Fibroblast of skin of back (primary cell): ENCODE measurements around the gene OTOA.
A peak's percentile ranks its signal among the peaks of the same experiment; 100 is the strongest.
"Not testable (repeated sequence)": the region's sequence is repeated elsewhere in the genome, so short reads cannot be mapped to it uniquely, and the experiment has no call there.

Experiments
- DNase-seq: peaks from one replicate; pipeline ENCODE4 v3.0.0-alpha.2; 2013

OTOA gene

DNA sequence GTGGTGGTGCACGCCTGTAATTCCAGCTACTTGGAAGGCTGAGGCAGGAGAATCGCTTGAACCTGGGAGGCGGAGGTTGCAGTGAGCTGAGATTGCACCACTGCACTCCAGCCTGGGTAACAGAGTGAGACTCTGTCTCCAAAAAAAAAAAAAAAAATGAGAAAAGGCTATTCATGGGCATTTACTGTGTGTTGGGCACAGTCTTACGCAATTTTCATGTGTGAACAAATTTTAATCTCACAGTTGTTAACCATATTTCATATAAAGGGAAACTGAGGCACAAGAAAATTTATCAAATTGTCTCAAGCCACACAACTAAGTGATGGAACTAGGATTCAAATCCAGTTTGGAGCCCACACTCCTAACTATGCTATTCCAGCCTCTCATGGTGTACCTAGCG lies 16.9 kb downstream of the OTOA start:
- DNase-seq = not testable (repeated sequence)

DNA sequence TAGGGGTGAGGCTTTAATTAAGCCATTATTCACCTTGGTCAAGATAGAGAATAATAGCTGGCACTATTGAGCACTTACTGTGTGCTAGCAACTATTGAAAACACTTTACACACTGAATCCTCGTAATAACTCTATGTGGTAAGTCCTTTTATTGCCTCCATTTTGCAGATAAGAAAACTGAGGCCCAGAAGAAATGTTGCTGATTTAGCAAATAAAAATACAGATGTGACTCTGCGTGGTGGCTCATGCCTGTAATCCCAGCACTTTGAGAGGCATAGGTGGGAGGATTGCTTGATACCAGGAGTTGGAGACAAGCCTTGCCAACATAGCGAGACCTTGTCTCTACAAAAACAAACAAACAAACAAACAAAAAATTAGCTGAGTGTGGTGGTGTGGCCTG lies 19.4 kb downstream of the OTOA start:
- no peak for DNase-seq

DNA sequence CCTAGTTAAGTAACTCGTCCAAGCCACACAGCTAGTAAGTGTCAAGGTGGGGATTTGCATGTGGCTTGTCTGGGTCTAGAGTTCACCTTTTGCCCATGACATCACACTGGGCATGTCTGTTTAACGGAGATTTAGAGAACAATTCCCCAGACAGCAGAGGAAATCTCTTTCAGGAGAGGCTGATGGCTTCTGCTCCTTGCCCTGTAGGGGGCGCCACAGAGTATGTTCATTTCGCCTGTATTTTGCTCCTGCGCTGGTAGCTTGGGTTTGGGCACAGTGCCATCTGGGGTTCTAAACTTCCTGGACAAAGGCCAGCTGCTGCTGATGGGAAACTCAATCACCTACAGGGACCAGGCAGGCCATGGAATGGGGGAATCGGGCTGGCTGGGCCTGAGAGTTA lies 20.4 kb downstream of the OTOA start:
- no peak for DNase-seq

DNA sequence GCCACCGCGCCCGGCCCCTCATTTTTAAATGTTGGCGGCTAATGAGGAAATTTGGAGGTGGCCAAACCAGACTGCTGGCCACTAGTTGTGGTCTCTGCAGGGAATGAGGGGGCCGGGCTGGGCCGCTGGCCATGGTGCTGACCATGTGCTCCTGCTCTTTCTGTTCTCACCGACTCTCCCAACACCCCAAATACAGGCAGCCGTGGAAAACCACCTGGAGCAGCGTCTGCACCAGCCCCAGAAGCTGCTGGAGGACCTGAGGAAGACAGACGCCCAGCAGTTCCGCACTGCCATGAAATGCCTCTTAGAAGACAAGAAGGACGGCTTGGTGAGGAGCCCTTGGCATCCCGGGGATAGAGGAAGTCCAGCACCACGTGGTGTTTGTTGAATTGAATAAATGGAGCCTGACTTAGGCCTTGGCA lies 21.3 kb downstream of the OTOA start:
- DNase-seq = no peak

DNA sequence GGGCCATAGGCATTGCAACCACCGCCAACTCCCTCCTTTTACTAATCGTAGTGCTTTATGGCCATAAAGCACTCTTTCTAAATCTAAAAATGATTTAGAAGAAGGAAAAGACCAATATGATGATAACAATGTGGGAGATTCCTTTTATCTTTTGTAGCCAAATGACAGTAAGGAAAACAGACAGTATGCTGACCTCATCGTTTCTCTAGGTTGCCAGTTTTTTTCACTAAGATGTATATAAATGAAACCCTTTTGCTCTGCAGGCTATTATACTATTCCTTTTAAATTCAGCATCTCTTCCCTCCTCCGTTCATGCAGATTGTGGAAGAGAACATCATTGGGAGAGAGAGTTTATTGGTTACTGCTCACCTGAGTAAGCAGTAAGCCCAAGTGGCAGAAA lies 25.3 kb downstream of the OTOA start:
- no peak for DNase-seq

DNA sequence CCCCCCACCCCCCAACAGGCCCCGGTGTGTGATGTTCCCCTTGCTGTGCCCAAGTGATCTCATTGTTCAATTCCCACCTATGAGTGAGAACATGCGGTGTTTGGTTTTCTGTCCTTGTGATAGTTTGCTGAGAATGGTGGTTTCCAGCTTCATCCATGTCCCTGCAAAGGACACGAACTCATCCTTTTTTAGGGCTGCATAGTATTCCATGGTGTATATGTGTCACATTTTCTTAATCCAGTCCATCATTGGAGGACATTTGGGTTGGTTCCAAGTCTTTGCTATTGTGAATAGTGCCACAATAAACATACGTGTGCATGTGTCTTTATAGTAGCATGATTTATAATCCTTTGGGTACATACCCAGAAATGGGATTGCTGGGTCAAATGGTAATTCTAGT lies 27.2 kb downstream of the OTOA start:
- DNase-seq = not testable (repeated sequence)

DNA sequence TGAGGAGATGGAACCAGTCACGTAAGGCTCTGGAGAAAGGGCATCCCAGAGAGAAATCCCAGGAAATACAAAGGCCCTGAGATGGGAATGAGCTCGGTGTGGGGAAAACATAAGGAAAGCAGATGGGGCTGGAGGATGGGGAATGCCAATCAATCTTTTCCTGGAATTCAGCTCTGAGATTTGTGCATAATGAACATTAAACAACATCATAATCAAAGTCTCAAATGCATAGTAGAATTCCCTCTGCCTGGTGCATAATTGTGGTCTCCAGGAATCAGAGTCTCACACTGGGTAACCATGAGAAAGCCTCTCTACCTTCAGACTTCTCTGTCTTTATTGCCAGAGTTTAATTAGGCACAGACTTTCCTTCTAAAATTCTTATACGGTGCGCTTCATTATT lies 30.8 kb downstream of the OTOA start:
- no peak for DNase-seq

DNA sequence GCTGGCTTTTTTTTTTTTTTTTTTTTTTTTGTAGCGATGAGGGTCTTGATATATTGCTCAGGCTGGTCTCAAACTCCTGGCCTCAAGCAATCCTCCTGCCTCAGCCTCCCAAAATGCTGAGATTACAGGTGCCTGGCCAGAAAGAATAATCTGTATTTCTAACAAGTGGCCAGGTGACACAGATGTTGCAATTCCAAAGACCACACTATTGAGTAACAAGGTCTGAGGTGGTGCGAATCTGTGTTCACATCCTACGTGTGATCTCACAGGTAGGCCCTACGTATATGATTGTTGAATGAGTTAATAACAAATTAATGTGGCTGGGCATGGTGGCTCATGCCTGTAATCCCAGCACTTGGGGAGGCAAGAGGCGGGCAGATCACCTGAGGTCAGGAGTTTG lies 33.3 kb downstream of the OTOA start:
- no peak for DNase-seq

DNA sequence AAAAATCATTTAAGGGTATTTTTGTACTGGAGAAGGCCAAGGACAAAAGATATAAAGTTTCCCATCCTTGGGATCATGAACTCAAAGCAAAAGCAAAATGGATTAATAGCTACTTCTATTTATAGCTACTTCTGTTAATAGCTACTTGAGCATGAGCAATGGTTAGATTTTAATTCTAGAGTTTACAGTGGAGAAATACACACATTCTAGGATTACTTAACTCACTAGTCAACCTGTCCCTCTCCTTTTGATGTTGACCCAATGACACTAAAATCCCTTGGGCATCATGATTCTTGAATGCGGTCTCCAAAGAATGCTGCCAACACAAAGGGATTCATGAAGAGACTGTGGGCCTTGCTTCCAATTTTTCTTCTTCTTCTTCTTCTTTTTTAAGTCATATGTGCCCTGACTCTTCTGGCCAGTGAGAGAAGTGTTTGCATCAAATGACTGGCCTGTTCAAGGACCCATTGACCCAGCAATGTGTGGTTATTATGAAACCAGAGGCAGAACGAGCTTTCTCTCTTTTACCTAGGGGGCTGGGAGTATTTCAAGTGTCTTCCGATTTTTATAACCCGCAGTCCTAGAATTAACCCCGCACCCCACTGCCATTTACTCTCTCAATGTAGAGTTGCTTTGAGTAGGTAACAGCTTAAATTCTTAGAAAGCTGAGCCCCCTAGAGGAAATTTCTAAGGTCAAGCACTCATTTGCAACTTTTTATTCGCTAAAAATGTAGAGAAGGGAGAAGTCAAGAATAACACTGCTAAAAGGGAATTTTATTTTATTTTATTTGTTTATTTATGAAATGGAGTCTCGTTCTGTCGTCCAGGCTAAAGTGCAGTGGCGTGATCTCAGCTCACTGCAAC lies 34.6 kb downstream of the OTOA start:
- DNase-seq = no peak

DNA sequence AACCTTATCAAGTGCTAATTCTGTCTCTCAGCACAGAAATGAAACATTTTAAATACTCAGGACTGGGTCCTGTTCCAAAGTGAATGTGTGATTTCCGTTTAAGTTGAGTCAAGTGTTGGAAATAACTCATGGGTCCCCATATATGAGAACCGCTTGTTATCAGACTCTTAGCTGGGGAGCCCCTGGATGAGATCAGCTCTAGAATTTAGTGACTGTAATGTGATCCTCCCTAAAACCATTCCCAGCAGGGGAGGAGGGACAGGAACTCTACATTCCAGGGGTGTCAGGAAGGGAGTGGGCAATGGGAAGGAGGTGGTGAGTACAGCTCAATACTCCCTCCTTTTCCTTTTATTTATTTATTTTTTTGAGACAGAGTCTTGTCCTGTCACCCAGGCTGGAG lies 37.5 kb downstream of the OTOA start:
- DNase-seq = no peak

DNA sequence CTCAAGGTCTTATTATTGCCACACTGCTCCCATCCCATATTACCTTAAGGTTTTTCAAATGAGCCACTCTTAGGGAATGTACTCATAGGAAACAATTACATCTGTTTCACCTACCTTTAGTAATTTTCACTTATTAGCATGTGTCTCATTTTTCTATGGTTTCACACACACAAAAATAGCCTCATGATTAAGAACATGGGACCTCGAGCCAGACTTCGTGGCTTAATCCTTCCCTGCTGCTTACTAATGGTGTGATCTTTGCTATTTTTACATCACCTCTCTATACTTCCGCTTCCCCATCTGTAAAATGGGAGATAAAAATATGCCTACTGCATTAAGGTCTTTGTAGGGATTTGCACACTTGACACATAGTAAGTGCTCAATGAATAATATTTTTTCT lies 38.5 kb downstream of the OTOA start:
- no peak for DNase-seq

DNA sequence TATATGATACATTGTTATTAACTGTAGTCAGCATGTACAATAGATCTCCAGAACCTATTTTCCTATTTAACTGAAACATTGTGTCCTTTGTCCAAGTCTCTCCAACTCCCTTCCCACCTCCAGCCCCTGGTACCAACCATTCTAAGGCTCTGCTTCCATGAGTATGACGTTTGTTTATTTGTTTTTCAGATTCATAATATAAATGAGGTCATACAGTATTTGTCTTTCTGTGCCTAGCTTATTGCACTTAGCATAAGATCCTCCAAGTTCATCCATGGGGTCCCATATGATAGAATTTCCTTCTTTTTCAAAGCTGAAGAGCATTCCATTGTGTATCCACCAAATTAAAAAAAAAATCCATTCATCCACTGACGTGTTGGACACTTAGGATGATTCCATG lies 39.4 kb downstream of the OTOA start:
- no peak for DNase-seq

DNA sequence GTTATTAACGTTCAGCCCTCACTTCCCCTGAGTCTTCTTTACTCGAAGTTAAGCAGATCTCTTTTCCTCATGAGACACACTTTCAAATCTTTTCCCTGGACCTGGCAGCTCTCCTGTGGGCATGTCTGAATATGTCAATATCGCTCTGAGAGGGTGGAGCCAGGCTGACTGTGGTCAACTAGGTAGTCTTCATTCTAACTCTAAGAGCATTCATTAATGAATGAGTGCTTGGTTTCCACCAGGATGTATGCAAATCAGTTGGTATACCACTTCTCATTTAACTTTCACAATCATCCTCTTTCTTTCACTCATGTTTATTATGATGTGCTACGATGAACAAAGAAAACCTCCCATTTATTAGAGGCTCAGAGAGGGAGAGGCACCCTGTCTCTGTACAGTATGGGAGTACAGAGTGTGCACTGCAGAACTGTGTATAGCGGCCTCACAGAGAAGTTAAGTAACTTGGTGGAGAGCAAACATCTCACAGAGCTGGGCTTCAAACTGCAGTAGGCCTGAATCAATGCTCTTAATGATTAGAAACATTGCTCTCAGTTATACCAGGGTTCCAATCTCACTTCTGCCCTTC lies 39.9 kb downstream of the OTOA start:
- DNase-seq = no peak

DNA sequence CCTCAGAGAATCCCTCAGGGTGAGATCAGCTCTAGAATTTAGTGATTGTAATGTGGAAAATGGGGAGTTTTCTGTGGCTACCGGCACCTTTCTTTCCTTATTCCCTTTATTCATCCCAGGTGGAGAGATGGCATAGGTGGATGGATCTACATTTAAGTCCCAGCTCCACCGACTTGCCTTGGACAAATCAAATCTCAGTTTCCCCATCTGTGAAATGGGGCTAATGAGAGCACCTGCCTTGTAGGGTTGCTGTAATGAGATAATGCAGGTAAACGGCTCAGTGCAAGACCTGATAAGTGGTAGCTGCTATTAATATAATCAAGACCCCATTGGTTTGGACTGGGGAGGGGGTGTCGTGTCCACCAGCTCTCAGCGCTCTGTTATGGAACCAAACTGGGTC lies 40.5 kb downstream of the OTOA start:
- DNase-seq = no peak

DNA sequence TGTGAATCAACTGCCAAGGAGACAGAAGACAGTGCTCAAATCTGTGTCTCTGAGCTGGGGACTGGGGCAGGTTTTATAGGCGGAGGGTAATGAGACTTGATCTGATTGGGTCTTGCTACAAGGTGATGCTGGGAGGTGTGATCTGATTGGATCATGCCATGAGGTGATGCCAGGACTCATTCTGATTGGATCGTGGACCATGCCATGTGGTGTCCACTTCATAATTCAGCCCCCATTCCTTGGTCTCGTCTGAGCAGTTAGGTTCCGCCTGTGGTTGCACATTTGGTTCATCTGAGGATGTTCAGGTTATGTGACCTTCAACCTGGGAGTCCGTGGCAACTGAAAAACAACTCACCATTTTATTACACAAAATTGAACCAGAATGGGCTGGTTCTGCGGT lies 41.0 kb downstream of the OTOA start:
- DNase-seq = no peak

DNA sequence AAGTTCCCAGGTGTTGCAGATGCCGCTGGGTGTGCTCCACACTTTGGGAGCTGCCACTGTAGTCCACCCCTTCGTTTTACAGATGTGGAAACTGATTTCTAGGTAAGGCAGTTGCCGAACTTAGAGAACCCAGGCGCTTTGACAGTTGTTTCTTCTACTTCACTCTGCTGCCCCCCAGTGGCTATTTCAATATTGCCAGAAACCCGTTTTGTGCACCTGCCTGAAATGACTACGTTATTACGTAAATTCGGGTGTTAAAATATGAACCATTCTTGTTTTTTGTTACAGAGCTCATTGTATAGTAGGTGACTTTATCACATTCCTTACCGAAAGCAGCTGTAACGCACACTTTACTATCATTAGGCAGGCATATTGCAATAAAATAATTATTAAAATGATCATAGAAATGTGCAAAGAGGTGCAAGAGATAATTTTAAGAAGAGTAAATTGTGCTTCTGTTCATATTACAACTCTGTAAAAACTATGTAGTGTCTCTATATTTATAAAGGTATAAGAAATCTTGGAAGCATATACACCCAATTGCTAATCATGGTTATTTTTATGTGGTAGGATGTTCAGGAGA lies 44.9 kb downstream of the OTOA start:
- DNase-seq = peak; percentile 61

DNA sequence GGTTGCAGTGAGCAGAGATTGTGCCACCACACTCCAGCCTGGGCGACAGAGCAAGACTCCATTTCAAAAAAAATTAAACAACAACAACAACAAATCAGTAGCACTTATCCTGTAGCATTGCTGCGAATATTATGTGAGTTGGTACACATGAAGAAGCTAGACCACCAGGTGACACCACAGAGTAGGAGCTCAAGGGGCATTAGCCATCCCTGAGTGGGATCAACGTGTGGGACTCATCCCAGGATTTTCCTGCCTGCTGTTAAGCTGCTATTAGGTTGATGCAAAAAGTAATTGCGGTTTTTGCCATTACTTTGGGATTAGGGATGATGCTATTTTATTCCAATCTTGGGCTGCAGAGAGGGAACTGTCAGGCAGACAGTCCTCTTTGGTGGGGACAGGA lies 47.2 kb downstream of the OTOA start:
- no peak for DNase-seq

DNA sequence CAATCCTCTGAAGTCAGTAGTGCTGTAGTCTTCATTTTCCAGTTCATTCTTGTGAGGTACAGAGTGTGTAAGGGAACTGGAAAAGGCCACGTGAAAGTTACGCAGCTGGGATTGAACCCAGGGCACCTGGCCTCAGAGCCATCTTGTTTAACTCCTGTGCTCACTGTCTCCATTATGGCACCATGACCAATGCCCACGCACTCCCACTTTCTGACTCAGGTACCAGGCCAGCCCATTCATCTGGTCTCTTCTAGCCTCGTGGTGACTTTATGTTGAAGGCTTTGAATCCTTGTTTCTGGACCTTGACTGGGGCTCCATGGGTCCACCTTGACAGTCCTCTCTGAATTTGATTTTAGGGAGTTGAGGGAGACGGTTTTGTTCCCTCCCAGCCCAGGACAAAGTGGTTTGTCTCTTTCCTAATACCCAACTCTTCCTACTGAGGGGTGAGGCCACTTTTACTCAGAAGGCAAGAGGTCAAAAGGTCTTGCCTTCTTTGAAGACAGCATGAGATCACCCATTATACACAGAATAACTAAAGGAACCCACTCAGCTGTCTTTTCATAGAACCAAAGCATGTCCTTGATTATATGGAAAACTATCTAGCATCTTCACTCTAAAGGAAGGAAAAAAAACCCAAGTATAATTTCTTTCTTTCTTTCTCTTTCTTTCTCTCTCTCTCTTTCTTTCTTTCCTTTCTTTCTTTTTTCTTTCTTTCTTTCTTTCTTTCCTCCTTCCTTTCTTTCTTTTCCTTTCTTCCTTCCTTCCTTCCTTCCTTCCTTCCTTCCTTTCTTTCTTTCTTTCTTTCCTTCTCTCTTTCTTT lies 50.0 kb downstream of the OTOA start:
- no peak for DNase-seq

DNA sequence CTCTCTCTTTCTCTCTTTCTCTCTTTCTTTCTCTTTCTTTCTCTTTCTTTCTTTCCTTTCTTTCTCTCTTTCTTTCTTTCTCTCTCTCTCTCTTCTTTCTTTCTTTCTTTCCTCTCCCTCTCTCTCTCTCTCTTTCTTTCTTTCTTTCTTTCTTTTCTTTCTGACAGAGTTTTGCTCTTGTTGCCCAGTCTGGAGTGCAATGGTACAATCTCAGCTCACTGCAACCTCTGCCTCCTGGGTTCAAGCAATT lies 50.5 kb downstream of the OTOA start:
- not testable (repeated sequence) for DNase-seq

DNA sequence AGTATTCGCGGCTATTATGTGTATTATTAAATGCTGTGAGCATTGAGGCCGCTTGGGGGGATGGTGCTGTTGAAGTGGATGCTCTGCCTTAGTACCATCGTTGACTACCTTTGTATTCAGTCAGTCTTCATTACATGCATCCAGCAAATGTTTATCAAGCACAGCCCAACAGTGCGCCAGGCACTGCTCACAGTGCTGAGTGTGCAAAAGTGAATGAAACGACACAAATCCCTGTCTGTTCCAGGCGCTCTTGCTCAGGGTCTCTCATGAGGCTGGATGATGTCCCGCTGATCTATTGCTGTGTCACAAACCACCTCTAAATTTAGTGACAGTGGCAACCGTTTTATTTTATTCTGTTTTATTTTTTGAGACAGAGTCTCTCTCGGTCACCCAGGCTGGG lies 53.8 kb downstream of the OTOA start:
- DNase-seq = no peak

DNA sequence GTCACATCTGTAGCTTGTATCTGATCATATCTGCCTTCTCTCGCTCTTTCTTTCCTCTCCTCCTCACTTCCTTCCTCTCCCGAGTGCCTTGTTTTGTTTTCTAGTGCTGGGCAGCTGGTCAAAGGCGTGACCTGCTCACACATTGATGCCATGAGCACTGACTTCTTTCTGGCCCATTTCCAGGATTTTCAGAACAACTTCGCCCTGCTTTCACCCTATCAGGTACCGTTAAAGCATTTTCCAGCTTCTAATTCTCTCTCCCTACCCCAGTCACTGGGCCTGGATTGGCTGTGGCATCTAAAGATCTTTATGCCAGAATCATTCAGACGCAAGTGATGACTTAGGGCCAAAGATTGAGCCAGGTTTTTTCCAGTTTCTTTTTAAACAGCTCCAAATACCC lies 55.5 kb downstream of the OTOA start:
- no peak for DNase-seq

DNA sequence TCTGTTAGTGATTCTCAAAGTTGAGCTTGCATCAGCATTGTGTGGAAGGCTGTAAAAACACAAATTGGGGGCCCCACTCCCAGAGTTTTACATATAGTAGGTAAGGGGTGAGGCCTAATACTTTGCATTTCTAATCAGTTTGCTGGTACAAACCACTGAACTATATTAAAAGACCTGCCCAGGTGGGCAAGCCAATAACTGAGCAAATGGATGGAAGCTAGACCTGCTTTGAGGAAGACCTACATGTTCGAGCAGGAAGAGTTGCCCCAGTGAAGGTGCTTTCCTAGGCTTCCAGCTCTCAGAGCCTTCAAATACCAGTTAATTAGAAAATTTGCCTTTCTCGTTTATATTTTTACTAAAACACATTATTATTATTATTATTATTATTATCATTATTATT lies 56.8 kb downstream of the OTOA start:
- DNase-seq = no peak

DNA sequence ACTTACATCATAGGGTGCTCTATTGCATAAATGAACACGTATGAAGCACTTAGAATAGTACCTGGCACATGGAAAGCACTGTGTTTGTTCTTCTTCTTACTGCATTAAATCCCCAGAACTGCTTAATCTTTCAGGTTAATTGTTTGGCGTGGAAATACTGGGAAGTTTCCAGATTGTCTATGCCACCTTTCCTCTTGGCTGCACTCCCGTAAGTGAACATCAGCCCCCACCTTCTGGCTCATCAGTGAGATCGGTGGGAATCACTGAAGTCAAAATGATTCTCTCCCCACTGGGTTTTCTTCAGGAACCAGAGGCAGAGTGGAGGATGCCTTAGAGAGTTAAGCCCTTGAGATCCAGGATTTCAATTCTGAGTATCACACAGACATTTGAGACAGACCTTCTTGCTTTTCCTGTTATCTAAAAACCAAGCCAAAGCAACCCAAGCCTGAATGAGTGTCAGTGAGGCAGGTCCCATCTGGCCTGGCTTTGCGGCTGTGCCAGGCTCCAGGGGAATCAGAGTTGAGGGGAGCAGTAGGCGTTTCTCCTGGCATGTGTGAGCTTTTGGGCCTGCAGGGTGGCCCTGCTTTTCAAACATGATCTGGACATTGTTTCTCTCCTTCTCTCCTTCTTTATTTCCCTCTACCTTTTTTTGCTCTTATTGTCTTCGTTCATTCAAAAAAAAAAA lies 59.1 kb downstream of the OTOA start:
- no peak for DNase-seq
